Sigmoid colon (tissue), 4 donors: ENCODE data around the gene CLPTM1.

Experiments
- CTCF ChIP-seq, 4 experiments: fragments of 450-650 bp in 3 of 4; fragments of 200-600 bp in 1 of 4; IDR thresholded peaks; one replicate each; pipeline ENCODE4 v1.5.1; 2016 to 2019; ENCODE audit warnings: antibody characterized with exemption in 4 of 4, mild to moderate bottlenecking in 3 of 4, moderate library complexity in 2 of 4
- POLR2A ChIP-seq, 2 donors: fragments of 450-650 bp; IDR thresholded peaks; one replicate each; pipeline ENCODE4 v1.6.1; 2016; ENCODE audit warnings: antibody characterized with exemption in 2 of 2, mild to moderate bottlenecking in 2 of 2, moderate library complexity in 2 of 2
- POLR2AphosphoS5 ChIP-seq, 4 donors: sonication (generic); formaldehyde crosslinking; IDR thresholded peaks; one replicate each; pipeline ENCODE4 v1.6.1; 2017; ENCODE audit warnings: antibody characterized with exemption in 4 of 4

GRCh38 chr19:44912854-44913253 lies 42.3 kb upstream of the CLPTM1 start:
- no peak for TF ChIP-seq CTCF (IDR thresholded peaks at IDR 0.05)
- no peak for TF ChIP-seq POLR2A (IDR thresholded peaks at IDR 0.05)
- TF ChIP-seq POLR2AphosphoS5 (IDR thresholded peaks at IDR 0.05): no peak
